SHP77 treated with DMSO at 0.1 percent for 48 hours (cell line): ENCODE data around the gene TNNI2.
"Not testable (repeated sequence)": the region's sequence is repeated elsewhere in the genome, so short reads cannot be mapped to it uniquely, and the experiment has no call there.

ENCODE experiments used
- DNase-seq: peaks from one replicate; lab custom pipeline; 2025; lab: John Stamatoyannopoulos, UW

TNNI2 gene

GRCh38 chr11:1862588-1863351 is 24.0 kb downstream of the TNNI2 start:
- DNase-seq, result no peak

- no peak for DNase-seq
Measured at GRCh38 chr11:1863352-1864216, 24.8 kb downstream of the TNNI2 start.

- DNase-seq, result no peak
Measured at GRCh38 chr11:1864231-1864630, 25.4 kb downstream of the TNNI2 start.

- DNase-seq, result no peak
Measured at GRCh38 chr11:1864831-1865665, 26.3 kb downstream of the TNNI2 start.

- no peak for DNase-seq
Measured at GRCh38 chr11:1866226-1866625, 27.4 kb downstream of the TNNI2 start.

- no peak for DNase-seq
Measured at GRCh38 chr11:1866776-1867175, 28.0 kb downstream of the TNNI2 start.

GRCh38 chr11:1867381-1867780 is 28.6 kb downstream of the TNNI2 start:
- DNase-seq, result no peak

- no peak for DNase-seq
Measured at GRCh38 chr11:1868056-1868635, 29.4 kb downstream of the TNNI2 start.

- DNase-seq, result no peak
Measured at GRCh38 chr11:1868636-1869291, 30.0 kb downstream of the TNNI2 start.

- DNase-seq, result no peak
Measured at GRCh38 chr11:1869427-1870325, 30.9 kb downstream of the TNNI2 start.

GRCh38 chr11:1870326-1870696 is 31.5 kb downstream of the TNNI2 start:
- DNase-seq, result no peak

GRCh38 chr11:1870721-1871466 is 32.1 kb downstream of the TNNI2 start:
- DNase-seq, result no peak

- DNase-seq, result no peak
Measured at GRCh38 chr11:1871531-1871930, 32.8 kb downstream of the TNNI2 start.

- no peak for DNase-seq
Measured at GRCh38 chr11:1872267-1872985, 33.6 kb downstream of the TNNI2 start.

- DNase-seq, result no peak
Measured at GRCh38 chr11:1873048-1873812, 34.4 kb downstream of the TNNI2 start.

- DNase-seq, result not testable (repeated sequence)
Measured at GRCh38 chr11:1873813-1874150, 35.0 kb downstream of the TNNI2 start.

GRCh38 chr11:1874441-1875092 is 35.8 kb downstream of the TNNI2 start:
- DNase-seq, result not testable (repeated sequence)
